ENCODE results near the gene SRGAP2C. TPM values are rescaled to one million over a fixed set of nuclear protein-coding genes. Genes with fewer than 3 reads are reported as not detected.
A peak's percentile ranks its signal among the peaks of the same experiment; 100 is the strongest.
"Not testable (repeated sequence)": the region's sequence is repeated elsewhere in the genome, so short reads cannot be mapped to it uniquely, and the experiment has no call there.

The SRGAP2C gene
- total RNA-seq (2022) (36.6 and 37.1 TPM in 2 replicates), Bru-seq, nascent RNA (percentile 62 among the genes with signal in this experiment), BruChase-seq, experiment 1, labeled RNA remaining after a 6-hour chase (percentile 54 among the genes with signal in this experiment), BruChase-seq, experiment 2, labeled RNA remaining after a 2-hour chase (percentile 54 among the genes with signal in this experiment)
- long read RNA-seq, full-length matches to known transcripts = 17 of 32 reads
- long read RNA-seq, partial matches to known transcripts = 2 of 32 reads
- long read RNA-seq, other reads (novel, unspliced or antisense) = 13 of 32 reads

GRCh38 chr1:121184290-121185127 is at the start of gene SRGAP2C, which contains the start of gene FAM72B:
SRGAP2C (plus strand) TSS chr1:121184975; CDS start chr1:121187447, 2,472 bp downstream.
FAM72B (minus strand) TSS chr1:121184340; CDS start chr1:121183489, 851 bp downstream.
- CTCF ChIA-PET; H3K27me3 Mint-ChIP-seq (ENCODE audit: insufficient read depth, unreplicated experiment); H3K9me3 Mint-ChIP-seq (ENCODE audit: unreplicated experiment); BruUV-seq (replicated peaks); POLR2A ChIA-PET; H3K4me1 Mint-ChIP-seq (ENCODE audit: insufficient read depth, unreplicated experiment); H3K36me3 Mint-ChIP-seq (ENCODE audit: insufficient read depth, unreplicated experiment); H3K27ac Mint-ChIP-seq (ENCODE audit: low read depth, unreplicated experiment); intact Hi-C loops (cut with micrococcal nuclease): not testable (repeated sequence)
- DNase-seq (ENCODE audit: unreplicated experiment) = peak; percentile 99
- H3K4me3 Mint-ChIP-seq (ENCODE audit: unreplicated experiment) = peak within 1 kb of the TSS; percentile 87

- H3K4me1 Mint-ChIP-seq (ENCODE audit: insufficient read depth, unreplicated experiment); H3K9me3 Mint-ChIP-seq (ENCODE audit: unreplicated experiment); BruUV-seq (replicated peaks); POLR2A ChIA-PET; intact Hi-C loops (cut with micrococcal nuclease); H3K27me3 Mint-ChIP-seq (ENCODE audit: insufficient read depth, unreplicated experiment); CTCF ChIA-PET; DNase-seq (ENCODE audit: unreplicated experiment); H3K4me3 Mint-ChIP-seq (ENCODE audit: unreplicated experiment); H3K27ac Mint-ChIP-seq (ENCODE audit: low read depth, unreplicated experiment); H3K36me3 Mint-ChIP-seq (ENCODE audit: insufficient read depth, unreplicated experiment): not testable (repeated sequence)
Observed at GRCh38 chr1:121140393-121140792, 44.4 kb upstream of the SRGAP2C start.

GRCh38 chr1:121148489-121149190 is 36.1 kb upstream of the SRGAP2C start:
- H3K36me3 Mint-ChIP-seq (ENCODE audit: insufficient read depth, unreplicated experiment); H3K27me3 Mint-ChIP-seq (ENCODE audit: insufficient read depth, unreplicated experiment); intact Hi-C loops (cut with micrococcal nuclease); BruUV-seq (replicated peaks); H3K27ac Mint-ChIP-seq (ENCODE audit: low read depth, unreplicated experiment); DNase-seq (ENCODE audit: unreplicated experiment); CTCF ChIA-PET; H3K4me1 Mint-ChIP-seq (ENCODE audit: insufficient read depth, unreplicated experiment); POLR2A ChIA-PET; H3K9me3 Mint-ChIP-seq (ENCODE audit: unreplicated experiment); H3K4me3 Mint-ChIP-seq (ENCODE audit: unreplicated experiment): not testable (repeated sequence)
- peak; percentile 13 for TF ChIP-seq CTCF (IDR thresholded peaks at IDR 0.05; ENCODE audit: unreplicated experiment)

- H3K36me3 Mint-ChIP-seq (ENCODE audit: insufficient read depth, unreplicated experiment); H3K27ac Mint-ChIP-seq (ENCODE audit: low read depth, unreplicated experiment); H3K27me3 Mint-ChIP-seq (ENCODE audit: insufficient read depth, unreplicated experiment); H3K4me3 Mint-ChIP-seq (ENCODE audit: unreplicated experiment); DNase-seq (ENCODE audit: unreplicated experiment); H3K9me3 Mint-ChIP-seq (ENCODE audit: unreplicated experiment); intact Hi-C loops (cut with micrococcal nuclease); BruUV-seq (replicated peaks); POLR2A ChIA-PET; CTCF ChIA-PET; H3K4me1 Mint-ChIP-seq (ENCODE audit: insufficient read depth, unreplicated experiment): not testable (repeated sequence)
Observed at GRCh38 chr1:121151294-121151693, 33.5 kb upstream of the SRGAP2C start.

GRCh38 chr1:121152788-121153187 is 32.0 kb upstream of the SRGAP2C start:
- intact Hi-C loops (cut with micrococcal nuclease); CTCF ChIA-PET; DNase-seq (ENCODE audit: unreplicated experiment); POLR2A ChIA-PET; H3K4me3 Mint-ChIP-seq (ENCODE audit: unreplicated experiment); H3K27me3 Mint-ChIP-seq (ENCODE audit: insufficient read depth, unreplicated experiment); H3K4me1 Mint-ChIP-seq (ENCODE audit: insufficient read depth, unreplicated experiment); H3K27ac Mint-ChIP-seq (ENCODE audit: low read depth, unreplicated experiment); H3K9me3 Mint-ChIP-seq (ENCODE audit: unreplicated experiment); BruUV-seq (replicated peaks); H3K36me3 Mint-ChIP-seq (ENCODE audit: insufficient read depth, unreplicated experiment): not testable (repeated sequence)

- H3K9me3 Mint-ChIP-seq (ENCODE audit: unreplicated experiment); DNase-seq (ENCODE audit: unreplicated experiment); H3K27ac Mint-ChIP-seq (ENCODE audit: low read depth, unreplicated experiment); H3K4me3 Mint-ChIP-seq (ENCODE audit: unreplicated experiment); H3K27me3 Mint-ChIP-seq (ENCODE audit: insufficient read depth, unreplicated experiment); H3K4me1 Mint-ChIP-seq (ENCODE audit: insufficient read depth, unreplicated experiment); BruUV-seq (replicated peaks); CTCF ChIA-PET; POLR2A ChIA-PET; intact Hi-C loops (cut with micrococcal nuclease); H3K36me3 Mint-ChIP-seq (ENCODE audit: insufficient read depth, unreplicated experiment): not testable (repeated sequence)
Observed at GRCh38 chr1:121154811-121155210, 30.0 kb upstream of the SRGAP2C start.
